K562 (cell line): ENCODE measurements around the gene MTA1.

Experiments
- ETS1 ChIP-seq: conservative IDR thresholded peaks from 2 replicates; pipeline ENCODE4 v1.6.1; 2011; ENCODE audit warnings: low read depth, mild to moderate bottlenecking, low read length; ENCODE audit not compliant: control insufficient read depth
- EZH2 ChIP-seq: IDR thresholded peaks from 2 replicates; pipeline ENCODE4 v1.6.1; 2012; ENCODE audit warnings: low read depth, mild to moderate bottlenecking, inconsistent platforms, low read length, borderline replicate concordance
- JUND ChIP-seq, 2 experiments: IDR thresholded peaks; 2 replicates in 1 of 2; 3 replicates in 1 of 2; pipeline ENCODE4 v1.6.1; 2011; ENCODE audit warnings: borderline replicate concordance in 2 of 2, low read depth in 2 of 2, low read length in 2 of 2, improper control_type of control experiment in 1 of 2, missing biosample characterization in 1 of 2, missing genetic modification characterization in 1 of 2, missing genetic modification reagents in 1 of 2
- KLF10 ChIP-seq: fragments of 250-450 bp; sonication (Bioruptor Pico); IDR thresholded peaks from 2 replicates; pipeline ENCODE4 v1.6.1; 2021; ENCODE audit warnings: matching md5 sums
- MTA3 ChIP-seq: fragments of 450-650 bp; formaldehyde crosslinking; IDR thresholded peaks from 2 replicates; pipeline ENCODE4 v1.6.1; 2017; ENCODE audit warnings: mild to moderate bottlenecking, borderline replicate concordance
- RAD21 ChIP-seq, 2 experiments: fragments of 250-450 bp in 1 of 2; fragments of 450-650 bp in 1 of 2; sonication (Bioruptor Pico) in 1 of 2; formaldehyde crosslinking in 1 of 2; IDR thresholded peaks in 1 of 2; conservative IDR thresholded peaks in 1 of 2; 2 replicates each; pipeline versions ENCODE4 v1.4.0 to v1.8.0; 2020 to 2022; ENCODE audit warnings: mild to moderate bottlenecking in 2 of 2, moderate library complexity in 1 of 2
- SAP30 ChIP-seq: fragments of 200-600 bp; sonication (generic); IDR thresholded peaks from 2 replicates; pipeline ENCODE4 v1.6.1; 2012; ENCODE audit warnings: borderline replicate concordance, low read depth, mild to moderate bottlenecking, moderate library complexity, low read length, control low read depth, inconsistent platforms; ENCODE audit not compliant: insufficient read depth, poor library complexity, severe bottlenecking
- ZNF512 ChIP-seq: IDR thresholded peaks from 2 replicates; pipeline ENCODE4 v1.6.1; 2016; ENCODE audit warnings: missing genetic modification characterization, missing compliant biosample characterization
- ZNF785 ChIP-seq: fragments of 250-450 bp; sonication (Bioruptor Pico); IDR thresholded peaks from 2 replicates; pipeline ENCODE4 v1.4.0; 2020; ENCODE audit warnings: mild to moderate bottlenecking
- ZNF830 ChIP-seq: fragments of 250-450 bp; sonication (Bioruptor Pico); IDR thresholded peaks from 2 replicates; pipeline ENCODE4 v1.5.0; 2021; ENCODE audit warnings: mild to moderate bottlenecking
- ZSCAN29 ChIP-seq: fragments of 450-650 bp; IDR thresholded peaks from 2 replicates; pipeline ENCODE4 v1.6.1; 2017

- TF ChIP-seq ZNF830 (no peak), EZH2 (no peak), MTA3 (no peak), ZNF785 (CRISPR knock-in tag) (no peak), ZSCAN29 (no peak), SAP30 (peak; percentile 97), ZNF512 (tag) (no peak), JUND (IDR thresholded peaks at IDR 0.05; ENCODE audit: borderline replicate concordance, low read depth, low read length) (no peak), JUND (tag; IDR thresholded peaks at IDR 0.05; ENCODE audit: borderline replicate concordance, low read depth, low read length) (no peak), ETS1 (0 out of 2 replicates have a peak, but pooled peaks have one; percentile 18), RAD21 (CRISPR knock-in tag; conservative IDR thresholded peaks at IDR 0.05 in 1 of 2, IDR thresholded peaks at IDR 0.05 in 1 of 2) (no peak), KLF10 (no peak)
Measured at GRCh38 chr14:105491366-105491973, 71.8 kb downstream of the MTA1 start.
